Progenitor cell of endocrine pancreas (in vitro differentiated cells): ENCODE data around the gene SDC3. TPM values are rescaled to one million over a fixed set of nuclear protein-coding genes. Genes with fewer than 3 reads are reported as not detected.

Experiments
- DNase-seq: peaks from one replicate; pipeline ENCODE4 v3.0.0; 2021; ENCODE audit warnings: low spot score; ENCODE audit not compliant: unreplicated experiment
- H3K27ac Mint-ChIP-seq: 2 replicates; pipeline ENCODE4 v1.8.0; 2021; ENCODE audit warnings: mild to moderate bottlenecking, moderate library complexity, mixed read lengths
- H3K27me3 Mint-ChIP-seq: 2 replicates; pipeline ENCODE4 v1.8.0; 2021; ENCODE audit warnings: mixed read lengths
- H3K36me3 Mint-ChIP-seq: 2 replicates; pipeline ENCODE4 v1.8.0; 2022; ENCODE audit warnings: mixed read lengths; ENCODE audit not compliant: insufficient read depth
- H3K4me1 Mint-ChIP-seq: 2 replicates; pipeline ENCODE4 v1.8.0; 2021; ENCODE audit warnings: low read depth, mixed read lengths
- H3K4me3 Mint-ChIP-seq: 2 replicates; pipeline ENCODE4 v1.8.0; 2021; ENCODE audit warnings: low read depth, mild to moderate bottlenecking, moderate library complexity, mixed read lengths
- H3K9me3 Mint-ChIP-seq: 2 replicates; pipeline ENCODE4 v1.8.0; 2021; ENCODE audit warnings: low read depth, mixed read lengths
- total RNA-seq: library from RNA; stranded (reverse); gene quantifications from 2 replicates; pipeline ENCODE4 v1.2.1, GENCODE V29; 2021
- TF ChIP-seq, protein P1 (sequence below): fragments of 200-600 bp; sonication (generic); IDR thresholded peaks from one replicate; pipeline ENCODE4 v1.5.0; 2021; ENCODE audit warnings: antibody characterized with exemption, mild to moderate bottlenecking; ENCODE audit not compliant: unreplicated experiment

The SDC3 gene
- total RNA-seq, 1 donor from 2014 or later = 33.7 TPM

GRCh38 chr1:30903343-30904034 lies 5.1 kb downstream of the SDC3 start:
- Mint-ChIP-seq H3K4me3 (no peak overlapping the region), H3K27ac (peak overlapping the region; percentile 57), H3K9me3 (no peaks in the 10 kb centered on the region), H3K36me3 (no peaks in the 10 kb centered on the region), H3K4me1 (peaks cover 10% of the 10 kb centered on the region), H3K27me3 (peaks cover 9% of the 10 kb centered on the region)
- TF ChIP-seq, protein P1, sequence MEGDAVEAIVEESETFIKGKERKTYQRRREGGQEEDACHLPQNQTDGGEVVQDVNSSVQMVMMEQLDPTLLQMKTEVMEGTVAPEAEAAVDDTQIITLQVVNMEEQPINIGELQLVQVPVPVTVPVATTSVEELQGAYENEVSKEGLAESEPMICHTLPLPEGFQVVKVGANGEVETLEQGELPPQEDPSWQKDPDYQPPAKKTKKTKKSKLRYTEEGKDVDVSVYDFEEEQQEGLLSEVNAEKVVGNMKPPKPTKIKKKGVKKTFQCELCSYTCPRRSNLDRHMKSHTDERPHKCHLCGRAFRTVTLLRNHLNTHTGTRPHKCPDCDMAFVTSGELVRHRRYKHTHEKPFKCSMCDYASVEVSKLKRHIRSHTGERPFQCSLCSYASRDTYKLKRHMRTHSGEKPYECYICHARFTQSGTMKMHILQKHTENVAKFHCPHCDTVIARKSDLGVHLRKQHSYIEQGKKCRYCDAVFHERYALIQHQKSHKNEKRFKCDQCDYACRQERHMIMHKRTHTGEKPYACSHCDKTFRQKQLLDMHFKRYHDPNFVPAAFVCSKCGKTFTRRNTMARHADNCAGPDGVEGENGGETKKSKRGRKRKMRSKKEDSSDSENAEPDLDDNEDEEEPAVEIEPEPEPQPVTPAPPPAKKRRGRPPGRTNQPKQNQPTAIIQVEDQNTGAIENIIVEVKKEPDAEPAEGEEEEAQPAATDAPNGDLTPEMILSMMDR = no peak
- no peak for DNase-seq

DNA sequence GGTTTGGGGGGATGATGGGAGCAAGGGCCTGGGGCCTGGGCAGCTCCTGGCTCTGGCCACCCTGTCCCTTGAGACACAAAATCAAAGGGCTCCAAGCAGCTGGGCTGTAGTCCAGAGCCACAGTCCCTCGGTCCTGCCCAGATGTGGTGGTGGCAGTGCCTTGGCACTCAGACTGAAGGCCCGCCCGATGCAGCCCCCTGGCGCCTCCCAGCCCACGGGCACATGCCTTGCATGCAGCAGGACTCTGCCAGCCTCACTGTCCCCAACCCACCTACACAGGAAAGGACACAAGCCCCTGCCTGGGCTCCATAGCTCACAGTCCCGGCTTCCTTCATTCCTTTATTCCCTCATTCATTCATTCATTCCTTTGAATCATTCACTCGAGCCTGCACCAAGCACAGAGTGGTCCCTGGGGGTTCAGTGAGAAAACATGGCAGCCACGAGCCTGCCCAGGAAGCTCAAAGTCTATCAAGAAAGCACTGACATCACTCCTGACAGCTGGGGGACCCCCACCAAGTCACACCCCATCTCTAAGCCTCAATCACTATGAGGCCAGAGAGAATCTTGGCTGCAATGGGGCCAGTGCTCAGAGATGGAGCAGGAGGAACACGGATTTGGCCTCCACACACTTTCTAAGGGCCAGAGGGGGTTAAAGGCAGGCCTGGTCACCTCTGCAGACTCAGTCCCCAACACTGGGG lies 5.8 kb downstream of the SDC3 start:
- H3K36me3 Mint-ChIP-seq = no peaks in the 10 kb centered on the region
- DNase-seq = no peak
- peaks cover 10% of the 10 kb centered on the region for H3K4me1 Mint-ChIP-seq
- H3K9me3 Mint-ChIP-seq = no peaks in the 10 kb centered on the region
- H3K27ac Mint-ChIP-seq = peak overlapping the region; percentile 24
- H3K4me3 Mint-ChIP-seq = no peak overlapping the region
- TF ChIP-seq, protein P1 = no peak
- H3K27me3 Mint-ChIP-seq = peaks cover 9% of the 10 kb centered on the region

DNA sequence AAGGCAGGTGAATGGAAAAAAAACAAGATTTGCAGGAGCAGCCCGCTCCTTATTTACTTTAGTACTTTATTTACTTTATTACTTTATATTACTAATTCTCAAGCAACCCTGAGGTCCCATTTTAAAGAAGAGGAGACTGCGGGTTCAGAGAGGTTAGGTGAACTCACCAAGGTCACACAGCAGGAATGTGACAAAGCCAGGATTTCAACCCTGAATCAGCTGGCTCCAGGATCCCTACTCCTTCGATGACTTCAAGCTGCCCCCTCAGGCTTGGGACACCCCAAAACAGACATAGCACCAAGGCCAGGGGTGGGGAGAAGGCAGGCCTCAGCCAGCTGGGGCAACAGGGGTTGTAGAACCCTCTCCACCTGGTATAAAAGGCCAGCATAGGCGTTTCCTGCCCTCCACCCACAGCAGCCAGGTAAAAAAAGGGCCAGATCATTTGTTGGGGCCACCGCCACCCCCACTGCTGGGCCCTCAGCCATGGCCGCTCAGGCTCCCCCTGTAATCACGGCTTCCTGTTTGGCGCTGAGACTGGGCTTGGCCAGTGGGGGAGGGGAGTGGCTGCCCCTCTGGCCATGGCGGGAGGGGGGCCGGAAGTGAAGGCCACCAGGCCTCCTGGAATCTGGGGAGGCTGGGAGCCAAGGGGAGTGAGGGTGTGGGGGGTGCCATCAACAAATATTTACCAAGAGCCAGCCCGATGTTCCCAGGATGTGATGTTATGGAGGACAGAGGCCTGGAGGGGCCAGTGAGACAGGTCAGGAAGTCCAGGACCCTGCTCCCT lies 6.6 kb downstream of the SDC3 start:
- Mint-ChIP-seq H3K4me1 (peaks cover 4% of the 10 kb centered on the region), H3K9me3 (no peaks in the 10 kb centered on the region), H3K36me3 (no peaks in the 10 kb centered on the region), H3K4me3 (no peak overlapping the region), H3K27ac (no peak overlapping the region), H3K27me3 (peaks cover 3% of the 10 kb centered on the region)
- no peak for DNase-seq
- TF ChIP-seq, protein P1 = no peak

DNA sequence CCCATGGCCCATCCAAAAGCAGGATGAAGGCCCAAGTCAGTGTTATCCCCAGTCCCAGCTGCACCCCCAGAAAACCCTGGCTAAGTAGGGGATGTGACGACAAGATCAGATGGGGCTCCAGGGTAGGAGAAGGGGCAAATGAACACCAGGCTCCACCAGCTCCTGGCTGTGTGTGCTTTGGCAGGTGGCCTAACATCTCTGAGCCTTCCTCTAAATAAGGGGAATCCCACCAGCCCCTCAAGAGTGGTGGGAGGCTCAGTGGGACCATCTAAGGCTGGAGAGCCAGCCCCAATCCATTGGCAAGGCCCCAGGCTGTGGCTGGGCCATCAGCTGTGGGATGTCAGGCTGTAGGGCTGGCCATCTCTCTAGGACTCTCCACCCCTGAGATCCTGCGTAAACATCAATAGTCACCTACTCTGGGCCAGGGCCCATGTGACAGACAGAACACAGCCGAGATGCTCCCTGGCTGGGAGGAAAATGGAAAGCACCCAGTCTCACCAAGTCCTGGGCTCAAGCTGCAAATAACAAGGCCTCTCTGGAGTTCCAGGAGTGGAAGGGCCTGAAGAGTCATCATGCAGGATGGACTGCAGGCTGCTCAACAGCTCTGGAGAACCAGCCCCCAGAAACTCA lies 7.5 kb downstream of the SDC3 start:
- Mint-ChIP-seq H3K27ac (no peak overlapping the region), H3K36me3 (no peaks in the 10 kb centered on the region), H3K4me3 (no peak overlapping the region), H3K4me1 (peaks cover 4% of the 10 kb centered on the region), H3K9me3 (no peaks in the 10 kb centered on the region), H3K27me3 (peaks cover 4% of the 10 kb centered on the region)
- TF ChIP-seq, protein P1 = no peak
- no peak for DNase-seq

GRCh38 chr1:30900486-30900885 lies 8.1 kb downstream of the SDC3 start:
- H3K4me3 Mint-ChIP-seq = no peak overlapping the region
- H3K4me1 Mint-ChIP-seq = peaks cover 4% of the 10 kb centered on the region
- TF ChIP-seq, protein P1 = no peak
- H3K36me3 Mint-ChIP-seq = no peaks in the 10 kb centered on the region
- H3K27ac Mint-ChIP-seq = no peak overlapping the region
- DNase-seq = no peak
- H3K9me3 Mint-ChIP-seq = no peaks in the 10 kb centered on the region
- H3K27me3 Mint-ChIP-seq = peaks cover 4% of the 10 kb centered on the region
